BJ (cell line): ENCODE results near the gene FRMPD2. TPM values are rescaled to one million over a fixed set of nuclear protein-coding genes. Genes with fewer than 3 reads are reported as not detected.
"Not testable (repeated sequence)": the region's sequence is repeated elsewhere in the genome, so short reads cannot be mapped to it uniquely, and the experiment has no call there.

ENCODE experiments used
- CTCF ChIA-PET: fragments of 350-600 bp; formaldehyde crosslinking; extraction: SDS; loops from one replicate; lab custom pipeline; 2021; ENCODE audit warnings: antibody characterized with exemption, inconsistent platforms; lab: Yijun Ruan, JAX
- POLR2A ChIA-PET: fragments of 300-600 bp; sonication (Branson Sonifier 250); formaldehyde crosslinking; extraction: SDS; loops from one replicate; lab custom pipeline; 2021; ENCODE audit warnings: antibody characterized with exemption; lab: Charles Lee
- DNase-seq: peaks from one replicate; pipeline ENCODE4 v3.0.0-alpha.2; 2011; ENCODE audit warnings: low read depth
- H3K27me3 ChIP-seq: 2 replicates; pipeline ENCODE4 v1.6.0; 2011; ENCODE audit warnings: low read length; ENCODE audit not compliant: control insufficient read depth, insufficient read depth
- H3K36me3 ChIP-seq: 2 replicates; pipeline ENCODE4 v1.5.1; 2011; ENCODE audit warnings: low read length; ENCODE audit not compliant: control insufficient read depth, insufficient read depth
- H3K4me3 ChIP-seq: 2 replicates; pipeline ENCODE4 v1.5.1; 2011; ENCODE audit warnings: low read depth, mild to moderate bottlenecking, control low read depth, low read length
- CTCF ChIP-seq: IDR thresholded peaks from 2 replicates; pipeline ENCODE4 v1.5.1; 2011; ENCODE audit warnings: low read depth, mild to moderate bottlenecking, control low read depth, inconsistent platforms, low read length, moderate library complexity; ENCODE audit not compliant: insufficient read depth
- polyA plus RNA-seq: library from polyadenylated mRNA; depleted of rRNA; stranded (reverse); fragments of >200 nt; gene quantifications from 2 replicates; pipeline ENCODE4 v1.2.3, GENCODE V29; 2011

FRMPD2 gene
- polyA plus RNA-seq, 1 experiment: not detected

GRCh38 chr10:48193556-48193955, 80.9 kb downstream of the FRMPD2 start:
- peaks cover 5% of the 10 kb centered on the region for H3K27me3 ChIP-seq
- no peak for TF ChIP-seq CTCF
- no peak for DNase-seq
- ChIA-PET CTCF (no interaction called here), POLR2A (no interaction called here)
- no peaks in the 10 kb centered on the region for H3K36me3 ChIP-seq
- H3K4me3 ChIP-seq: no peak overlapping the region

- Histone ChIP-seq H3K27me3 (peaks cover 5% of the 10 kb centered on the region), H3K4me3 (no peak overlapping the region), H3K36me3 (no peaks in the 10 kb centered on the region)
- no peak for DNase-seq
- TF ChIP-seq CTCF: no peak
- ChIA-PET CTCF (no interaction called here), POLR2A (no interaction called here)
Observed at GRCh38 chr10:48192881-48193450, 81.5 kb downstream of the FRMPD2 start.

GRCh38 chr10:48187713-48188485, 86.6 kb downstream of the FRMPD2 start:
- Histone ChIP-seq H3K36me3 (no peaks in the 10 kb centered on the region), H3K27me3 (peaks cover 9% of the 10 kb centered on the region), H3K4me3 (no peak overlapping the region)
- ChIA-PET CTCF (no interaction called here), POLR2A (no interaction called here)
- TF ChIP-seq CTCF: no peak
- DNase-seq: no peak

GRCh38 chr10:48187126-48187525, 87.4 kb downstream of the FRMPD2 start:
- Histone ChIP-seq H3K27me3 (peaks cover 9% of the 10 kb centered on the region), H3K36me3 (no peaks in the 10 kb centered on the region), H3K4me3 (no peak overlapping the region)
- no peak for TF ChIP-seq CTCF
- no peak for DNase-seq
- ChIA-PET CTCF (no interaction called here), POLR2A (no interaction called here)

GRCh38 chr10:48186264-48186804, 88.2 kb downstream of the FRMPD2 start:
- CTCF ChIA-PET, DNase-seq, H3K4me3 ChIP-seq, H3K27me3 ChIP-seq, H3K36me3 ChIP-seq, POLR2A ChIA-PET: not testable (repeated sequence)
